GM23248 (cell line): ENCODE measurements around the gene PCGF5. TPM values are rescaled to one million over a fixed set of nuclear protein-coding genes. Genes with fewer than 3 reads are reported as not detected.

Source experiments
- DNase-seq: peaks from one replicate; pipeline ENCODE4 v3.0.0-alpha.2; 2015
- H2AFZ ChIP-seq: fragments of 200-600 bp; sonication (generic); 2 replicates; pipeline ENCODE4 v1.6.1; 2016; ENCODE audit warnings: antibody characterized with exemption
- H3F3A ChIP-seq: fragments of 200-600 bp; sonication (generic); 2 replicates; pipeline ENCODE4 v1.6.1; 2016; ENCODE audit warnings: mild to moderate bottlenecking, antibody characterized with exemption, mixed run types; ENCODE audit not compliant: insufficient read depth
- H3K27ac ChIP-seq: fragments of 200-600 bp; sonication (generic); 2 replicates; pipeline ENCODE4 v1.5.1; 2016; ENCODE audit warnings: mild to moderate bottlenecking
- H3K27me3 ChIP-seq: fragments of 200-600 bp; sonication (generic); replicated peaks from 2 replicates; pipeline ENCODE4 v1.6.1; 2016; ENCODE audit warnings: mild to moderate bottlenecking; ENCODE audit not compliant: insufficient read depth
- H3K36me3 ChIP-seq: fragments of 200-600 bp; sonication (generic); 2 replicates; pipeline ENCODE4 v1.6.1; 2016; ENCODE audit warnings: low read depth, mild to moderate bottlenecking
- H3K4me1 ChIP-seq: fragments of 200-600 bp; sonication (generic); 2 replicates; pipeline ENCODE4 v1.6.1; 2016; ENCODE audit warnings: mild to moderate bottlenecking; ENCODE audit not compliant: insufficient read depth
- H3K4me2 ChIP-seq: fragments of 200-600 bp; sonication (generic); one replicate; pipeline ENCODE4 v1.6.1; 2016; ENCODE audit warnings: mild to moderate bottlenecking; ENCODE audit not compliant: unreplicated experiment
- H3K4me3 ChIP-seq: fragments of 200-600 bp; sonication (generic); 2 replicates; pipeline ENCODE4 v1.5.1; 2016; ENCODE audit warnings: mild to moderate bottlenecking
- H3K79me2 ChIP-seq: fragments of 200-600 bp; sonication (generic); 2 replicates; pipeline ENCODE4 v1.6.1; 2016; ENCODE audit warnings: mild to moderate bottlenecking; ENCODE audit not compliant: insufficient read depth
- H3K9ac ChIP-seq: fragments of 200-600 bp; sonication (generic); 2 replicates; pipeline ENCODE4 v1.6.1; 2016; ENCODE audit warnings: mild to moderate bottlenecking
- H3K9me2 ChIP-seq: fragments of 200-600 bp; sonication (generic); 2 replicates; pipeline ENCODE4 v1.6.1; 2016; ENCODE audit warnings: mixed run types, mild to moderate bottlenecking, moderate library complexity; ENCODE audit not compliant: insufficient read depth
- H3K9me3 ChIP-seq: fragments of 200-600 bp; sonication (generic); one replicate; pipeline ENCODE4 v1.6.1; 2017; ENCODE audit warnings: low read depth
- H4K20me1 ChIP-seq: fragments of 200-600 bp; sonication (generic); 2 replicates; pipeline ENCODE4 v1.6.0; 2016; ENCODE audit not compliant: insufficient read depth
- EZH2 ChIP-seq: fragments of 200-600 bp; sonication (generic); IDR thresholded peaks from 2 replicates; pipeline ENCODE4 v1.6.1; 2018; ENCODE audit warnings: antibody characterized with exemption, mild to moderate bottlenecking; ENCODE audit not compliant: insufficient read depth, poor library complexity, severe bottlenecking
- EZH2phosphoT487 ChIP-seq: fragments of 200-600 bp; sonication (generic); IDR thresholded peaks from 2 replicates; pipeline ENCODE4 v1.6.1; 2018; ENCODE audit warnings: antibody characterized with exemption, moderate library complexity, mild to moderate bottlenecking, low read depth; ENCODE audit not compliant: insufficient read depth
- WGBS, 2 experiments: methylation state at CpG; one replicate each; pipeline ENCODE4 v1.1.6; 2015 to 2017; ENCODE audit warnings: low lambda C conversion rate in 2 of 2, low coverage in 1 of 2; ENCODE audit errors: missing lambda C conversion rate in 2 of 2; 5-methylcytosine and 5-hydroxymethylcytosine counted together
- in situ Hi-C: fragments of 300-500 bp; cut with MboI; formaldehyde crosslinking; loops from 2 replicates; pipeline ENCODE4 v1.15.0; 2020
- polyA plus RNA-seq: library from polyadenylated mRNA; unstranded; fragments of >200 nt; fragmentation: Nextera tagmentation; extraction: Ambion mirVana; gene quantifications from 2 replicates; pipeline ENCODE4 v1.2.1, GENCODE V29; 2016
- total RNA-seq: library from RNA; depleted of rRNA; stranded (reverse); fragments of >200 nt; shearing (Covaris generic); gene quantifications from 2 replicates; pipeline ENCODE4 v1.2.3, GENCODE V29; 2014

The PCGF5 gene
- total and polyA plus RNA-seq, 2 experiments from 2014 or later, result 23.5 to 33.9 TPM

DNA sequence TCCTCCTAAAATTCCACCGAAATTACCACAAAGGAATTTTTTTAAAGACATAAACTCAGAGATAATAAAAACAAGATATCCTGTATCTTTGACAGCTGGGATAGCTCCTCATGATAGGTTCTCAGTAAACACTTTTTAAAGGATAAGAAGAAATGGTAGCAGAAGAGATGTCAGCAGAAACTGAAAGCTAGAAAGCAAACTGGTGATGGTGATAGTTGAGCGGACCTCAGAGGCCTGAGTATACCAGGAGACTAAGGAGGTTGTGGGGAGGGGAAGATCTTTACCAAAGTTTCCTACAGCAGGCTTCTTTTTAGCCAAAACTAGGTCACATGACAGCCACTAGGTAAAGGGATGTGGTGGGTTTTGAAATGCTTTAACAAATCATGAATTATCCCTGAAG is 22.5 kb downstream of the PCGF5 start:
- TF ChIP-seq EZH2, result no peak
- no peak for TF ChIP-seq EZH2phosphoT487
- no peak overlapping the region for H2AFZ ChIP-seq
- H3K9me3 ChIP-seq, result no peaks in the 10 kb centered on the region
- no peaks in the 10 kb centered on the region for H3K9me2 ChIP-seq
- no peak for DNase-seq
- no peak overlapping the region for H3K9ac ChIP-seq
- no peak overlapping the region for H3K4me2 ChIP-seq
- H4K20me1 ChIP-seq, result no peaks in the 10 kb centered on the region
- H3K36me3 ChIP-seq, result no peaks in the 10 kb centered on the region
- H3K4me3 ChIP-seq, result no peak overlapping the region
- in situ Hi-C loops, result loop anchor here (10.0 kb wide), 1 partner anchor 338 kb away; no protein-coding TSS in a partner anchor
- H3F3A ChIP-seq, result no peaks in the 10 kb centered on the region
- H3K79me2 ChIP-seq, result no peaks in the 10 kb centered on the region; the same call in 1 of the 2 replicates
- no peak overlapping the region for H3K27ac ChIP-seq
- WGBS, 2 experiments, result 72 to 73% methylated on average over 2 of the region's 2 CpGs
- H3K4me1 ChIP-seq, result peaks cover 8% of the 10 kb centered on the region
- no peaks in the 10 kb centered on the region for H3K27me3 ChIP-seq

DNA sequence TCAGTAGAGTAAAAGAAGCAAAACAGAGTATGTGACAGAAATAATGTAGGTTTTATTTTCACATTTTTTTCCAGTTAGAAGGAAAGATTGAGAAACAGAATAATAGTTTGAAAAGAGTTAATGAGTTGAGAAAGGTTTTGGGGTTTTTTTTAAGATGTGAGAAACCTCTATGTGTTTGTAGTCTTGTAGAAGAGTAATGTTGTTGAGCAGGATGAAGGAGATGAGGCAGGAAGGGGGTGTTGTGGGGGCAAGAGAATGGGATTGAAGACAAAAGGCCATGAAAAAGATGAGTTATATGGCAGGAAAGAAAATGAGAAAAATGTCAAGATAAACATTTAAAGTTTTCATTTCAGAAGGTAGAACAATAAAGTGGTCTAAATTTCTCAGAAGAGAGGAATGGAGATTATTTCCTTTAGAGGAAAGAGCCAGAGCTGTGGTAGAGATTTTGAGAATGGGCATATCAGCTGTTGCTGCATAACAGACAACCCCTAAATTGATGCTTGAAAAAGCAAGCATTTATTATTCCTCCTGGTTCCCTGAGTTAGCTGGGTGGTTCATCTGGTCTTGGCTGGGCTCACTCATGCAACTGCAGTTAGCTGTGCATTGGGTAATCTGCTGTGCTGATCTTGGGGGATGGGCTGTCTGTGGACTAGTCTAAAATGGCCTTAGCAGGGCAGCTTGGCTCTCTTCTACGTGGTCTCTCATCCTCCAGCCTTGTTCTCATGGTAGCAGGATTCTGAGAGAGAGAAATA is 27.1 kb downstream of the PCGF5 start:
- Histone ChIP-seq H4K20me1 (no peaks in the 10 kb centered on the region), H3K4me3 (no peak overlapping the region), H3K9me3 (no peaks in the 10 kb centered on the region), H2AFZ (no peak overlapping the region), H3F3A (0 out of 2 replicates have a peak, but pooled peaks cover 7% of the 10 kb centered on the region), H3K4me2 (no peak overlapping the region), H3K9me2 (no peaks in the 10 kb centered on the region), H3K79me2 (no peaks in the 10 kb centered on the region), H3K27ac (no peak overlapping the region; the same call in 1 of the 2 replicates), H3K27me3 (no peaks in the 10 kb centered on the region), H3K36me3 (peaks cover 12% of the 10 kb centered on the region; the same call in 1 of the 2 replicates), H3K4me1 (peaks cover 8% of the 10 kb centered on the region), H3K9ac (no peak overlapping the region)
- DNase-seq, result peak; percentile 57
- WGBS, 2 experiments, result 0% methylated on average over 1 of the region's 1 CpG
- TF ChIP-seq EZH2 (no peak), EZH2phosphoT487 (no peak)
- in situ Hi-C loops, result loop anchor here (10.0 kb wide), 1 partner anchor 343 kb away; no protein-coding TSS in a partner anchor

DNA sequence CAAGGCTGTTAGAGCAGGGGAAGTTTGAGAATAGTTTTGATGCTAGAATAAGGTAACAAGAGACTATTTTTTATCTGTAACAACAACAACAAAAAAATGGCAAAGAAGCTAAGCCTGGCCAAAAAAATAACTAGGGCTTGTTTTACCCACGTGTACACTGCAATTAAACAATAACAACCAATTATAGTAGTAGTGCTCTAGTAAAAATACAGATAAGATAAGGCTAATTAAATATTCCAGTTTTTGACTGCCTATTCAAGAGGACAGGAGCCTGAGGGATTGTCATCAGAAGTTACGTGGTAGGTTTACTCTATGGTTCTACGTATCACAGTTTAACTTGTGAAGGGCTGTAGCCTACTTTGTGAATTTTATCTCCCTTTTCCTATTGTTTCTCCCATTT is 29.2 kb downstream of the PCGF5 start:
- TF ChIP-seq EZH2 (no peak), EZH2phosphoT487 (no peak)
- Histone ChIP-seq H3K4me3 (no peak overlapping the region), H4K20me1 (no peaks in the 10 kb centered on the region), H3F3A (0 out of 2 replicates have a peak, but pooled peaks cover 7% of the 10 kb centered on the region), H3K27ac (no peak overlapping the region), H3K36me3 (peaks cover 24% of the 10 kb centered on the region; the same call in 1 of the 2 replicates), H3K9me3 (no peaks in the 10 kb centered on the region), H3K27me3 (no peaks in the 10 kb centered on the region), H3K79me2 (no peaks in the 10 kb centered on the region), H2AFZ (no peak overlapping the region), H3K4me2 (no peak overlapping the region), H3K9ac (no peak overlapping the region), H3K9me2 (no peaks in the 10 kb centered on the region), H3K4me1 (peaks cover 8% of the 10 kb centered on the region)
- WGBS, 2 experiments, result 75 to 82% methylated on average over 3 of the region's 3 CpGs
- in situ Hi-C loops, result loop anchor here (10.0 kb wide), 1 partner anchor 345 kb away; no protein-coding TSS in a partner anchor
- DNase-seq, result no peak

DNA sequence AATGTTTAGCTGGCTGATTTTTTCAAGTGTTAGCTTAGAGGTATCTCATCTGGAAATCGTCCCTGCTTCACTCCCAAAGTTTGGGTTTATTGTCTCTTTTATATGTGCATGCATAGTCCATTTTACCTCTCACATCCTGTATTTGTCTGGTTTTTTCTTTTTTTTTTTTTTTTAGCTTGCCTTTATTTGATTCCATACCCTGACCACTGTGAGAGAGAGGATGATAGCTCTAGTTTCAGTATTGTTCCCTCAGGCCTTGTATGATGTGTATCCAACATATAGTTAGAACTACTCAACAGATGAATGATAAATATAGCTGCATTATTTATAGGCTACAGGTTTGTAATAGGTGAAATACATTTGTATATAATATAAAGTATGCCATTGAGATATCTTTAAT is 29.9 kb downstream of the PCGF5 start:
- H3K79me2 ChIP-seq, result no peaks in the 10 kb centered on the region
- TF ChIP-seq EZH2phosphoT487, result no peak
- no peak for TF ChIP-seq EZH2
- H3K27me3 ChIP-seq, result no peaks in the 10 kb centered on the region
- 45 to 59% methylated on average over 1 of the region's 1 CpG for WGBS, 2 experiments
- no peak for DNase-seq
- H3K4me2 ChIP-seq, result no peak overlapping the region
- no peak overlapping the region for H3K9ac ChIP-seq
- in situ Hi-C loops, result no loop called here
- no peak overlapping the region for H3K4me3 ChIP-seq
- H4K20me1 ChIP-seq, result no peaks in the 10 kb centered on the region
- H3F3A ChIP-seq, result 0 out of 2 replicates have a peak, but pooled peaks cover 7% of the 10 kb centered on the region
- H3K4me1 ChIP-seq, result peaks cover 8% of the 10 kb centered on the region
- H2AFZ ChIP-seq, result no peak overlapping the region
- no peak overlapping the region for H3K27ac ChIP-seq
- H3K9me2 ChIP-seq, result no peaks in the 10 kb centered on the region
- no peaks in the 10 kb centered on the region for H3K9me3 ChIP-seq
- peaks cover 27% of the 10 kb centered on the region; the same call in 1 of the 2 replicates for H3K36me3 ChIP-seq
